Measurements from ENCODE around the gene ACSL1.

The ACSL1 gene

GRCh38 chr4:184807797-184808712 is 17.7 kb downstream of the ACSL1 start:
- Histone ChIP-seq H3K9me3 (replicated peaks; ENCODE audit: low read length) (no peaks in the 10 kb centered on the region), H3K27me3 (ENCODE audit: control insufficient read depth, insufficient read depth, low read length) (no peaks in the 10 kb centered on the region), H3K4me1 (ENCODE audit: control insufficient read depth, insufficient read depth, low read length) (peaks cover 43% of the 10 kb centered on the region), H3K4me2 (ENCODE audit: low read length) (peak overlapping the region; percentile 59), H3K4me3 (ENCODE audit: low read length) (no peak overlapping the region), H3K36me3 (ENCODE audit: insufficient read depth, low read length) (no peaks in the 10 kb centered on the region), H3K9ac (ENCODE audit: low read depth, low read length) (no peak overlapping the region)

- Histone ChIP-seq H3K36me3 (ENCODE audit: insufficient read depth, low read length) (no peaks in the 10 kb centered on the region), H3K4me2 (ENCODE audit: low read length) (no peak overlapping the region), H3K4me3 (ENCODE audit: low read length) (no peak overlapping the region), H3K9me3 (replicated peaks; ENCODE audit: low read length) (no peaks in the 10 kb centered on the region), H3K9ac (ENCODE audit: low read depth, low read length) (no peak overlapping the region), H3K27me3 (ENCODE audit: control insufficient read depth, insufficient read depth, low read length) (no peaks in the 10 kb centered on the region), H3K4me1 (ENCODE audit: control insufficient read depth, insufficient read depth, low read length) (peaks cover 39% of the 10 kb centered on the region)
Measured at GRCh38 chr4:184807256-184807655, 18.5 kb downstream of the ACSL1 start.

GRCh38 chr4:184806711-184807110 is 19.1 kb downstream of the ACSL1 start:
- Histone ChIP-seq H3K9me3 (replicated peaks; ENCODE audit: low read length) (no peaks in the 10 kb centered on the region), H3K4me1 (ENCODE audit: control insufficient read depth, insufficient read depth, low read length) (peaks cover 39% of the 10 kb centered on the region), H3K36me3 (ENCODE audit: insufficient read depth, low read length) (no peaks in the 10 kb centered on the region), H3K27me3 (ENCODE audit: control insufficient read depth, insufficient read depth, low read length) (no peaks in the 10 kb centered on the region), H3K4me2 (ENCODE audit: low read length) (no peak overlapping the region), H3K9ac (ENCODE audit: low read depth, low read length) (no peak overlapping the region), H3K4me3 (ENCODE audit: low read length) (no peak overlapping the region)

- H3K4me2 ChIP-seq (ENCODE audit: low read length): no peak overlapping the region
- peaks cover 44% of the 10 kb centered on the region for H3K4me1 ChIP-seq (ENCODE audit: control insufficient read depth, insufficient read depth, low read length)
- no peaks in the 10 kb centered on the region for H3K27me3 ChIP-seq (ENCODE audit: control insufficient read depth, insufficient read depth, low read length)
- no peak overlapping the region for H3K4me3 ChIP-seq (ENCODE audit: low read length)
- no peaks in the 10 kb centered on the region for H3K36me3 ChIP-seq (ENCODE audit: insufficient read depth, low read length)
- H3K9ac ChIP-seq (ENCODE audit: low read depth, low read length): no peak overlapping the region
- H3K9me3 ChIP-seq (replicated peaks; ENCODE audit: low read length): no peaks in the 10 kb centered on the region
Measured at GRCh38 chr4:184806229-184806550, 19.6 kb downstream of the ACSL1 start.

GRCh38 chr4:184805462-184806228 is 20.1 kb downstream of the ACSL1 start:
- H3K9me3 ChIP-seq (replicated peaks; ENCODE audit: low read length): no peaks in the 10 kb centered on the region
- H3K9ac ChIP-seq (ENCODE audit: low read depth, low read length): no peak overlapping the region
- no peak overlapping the region for H3K4me3 ChIP-seq (ENCODE audit: low read length)
- no peak overlapping the region for H3K4me2 ChIP-seq (ENCODE audit: low read length)
- peaks cover 46% of the 10 kb centered on the region for H3K4me1 ChIP-seq (ENCODE audit: control insufficient read depth, insufficient read depth, low read length)
- H3K36me3 ChIP-seq (ENCODE audit: insufficient read depth, low read length): no peaks in the 10 kb centered on the region
- no peaks in the 10 kb centered on the region for H3K27me3 ChIP-seq (ENCODE audit: control insufficient read depth, insufficient read depth, low read length)

GRCh38 chr4:184804621-184805020 is 21.1 kb downstream of the ACSL1 start:
- no peak overlapping the region for H3K4me3 ChIP-seq (ENCODE audit: low read length)
- no peak overlapping the region for H3K4me2 ChIP-seq (ENCODE audit: low read length)
- H3K9me3 ChIP-seq (replicated peaks; ENCODE audit: low read length): no peaks in the 10 kb centered on the region
- no peaks in the 10 kb centered on the region for H3K36me3 ChIP-seq (ENCODE audit: insufficient read depth, low read length)
- H3K9ac ChIP-seq (ENCODE audit: low read depth, low read length): no peak overlapping the region
- H3K4me1 ChIP-seq (ENCODE audit: control insufficient read depth, insufficient read depth, low read length): peaks cover 46% of the 10 kb centered on the region
- no peaks in the 10 kb centered on the region for H3K27me3 ChIP-seq (ENCODE audit: control insufficient read depth, insufficient read depth, low read length)

- H3K9me3 ChIP-seq (replicated peaks; ENCODE audit: low read length): no peaks in the 10 kb centered on the region
- H3K9ac ChIP-seq (ENCODE audit: low read depth, low read length): no peak overlapping the region
- H3K4me1 ChIP-seq (ENCODE audit: control insufficient read depth, insufficient read depth, low read length): peaks cover 42% of the 10 kb centered on the region
- no peaks in the 10 kb centered on the region for H3K36me3 ChIP-seq (ENCODE audit: insufficient read depth, low read length)
- no peak overlapping the region for H3K4me2 ChIP-seq (ENCODE audit: low read length)
- H3K27me3 ChIP-seq (ENCODE audit: control insufficient read depth, insufficient read depth, low read length): no peaks in the 10 kb centered on the region
- H3K4me3 ChIP-seq (ENCODE audit: low read length): no peak overlapping the region
Measured at GRCh38 chr4:184803874-184804273, 21.9 kb downstream of the ACSL1 start.

GRCh38 chr4:184803133-184803532 is 22.6 kb downstream of the ACSL1 start:
- Histone ChIP-seq H3K27me3 (ENCODE audit: control insufficient read depth, insufficient read depth, low read length) (no peaks in the 10 kb centered on the region), H3K36me3 (ENCODE audit: insufficient read depth, low read length) (peaks cover 4% of the 10 kb centered on the region), H3K4me3 (ENCODE audit: low read length) (no peak overlapping the region), H3K9me3 (replicated peaks; ENCODE audit: low read length) (no peaks in the 10 kb centered on the region), H3K4me1 (ENCODE audit: control insufficient read depth, insufficient read depth, low read length) (peaks cover 35% of the 10 kb centered on the region), H3K9ac (ENCODE audit: low read depth, low read length) (no peak overlapping the region), H3K4me2 (ENCODE audit: low read length) (no peak overlapping the region)

GRCh38 chr4:184802697-184803015 is 23.1 kb downstream of the ACSL1 start:
- H3K9me3 ChIP-seq (replicated peaks; ENCODE audit: low read length): no peaks in the 10 kb centered on the region
- H3K9ac ChIP-seq (ENCODE audit: low read depth, low read length): no peak overlapping the region
- peaks cover 4% of the 10 kb centered on the region for H3K36me3 ChIP-seq (ENCODE audit: insufficient read depth, low read length)
- no peak overlapping the region for H3K4me2 ChIP-seq (ENCODE audit: low read length)
- H3K4me3 ChIP-seq (ENCODE audit: low read length): no peak overlapping the region
- H3K27me3 ChIP-seq (ENCODE audit: control insufficient read depth, insufficient read depth, low read length): no peaks in the 10 kb centered on the region
- H3K4me1 ChIP-seq (ENCODE audit: control insufficient read depth, insufficient read depth, low read length): peaks cover 30% of the 10 kb centered on the region

- no peak overlapping the region for H3K4me3 ChIP-seq (ENCODE audit: low read length)
- no peak overlapping the region for H3K4me2 ChIP-seq (ENCODE audit: low read length)
- no peaks in the 10 kb centered on the region for H3K9me3 ChIP-seq (replicated peaks; ENCODE audit: low read length)
- no peak overlapping the region for H3K9ac ChIP-seq (ENCODE audit: low read depth, low read length)
- no peaks in the 10 kb centered on the region for H3K27me3 ChIP-seq (ENCODE audit: control insufficient read depth, insufficient read depth, low read length)
- peaks cover 4% of the 10 kb centered on the region for H3K36me3 ChIP-seq (ENCODE audit: insufficient read depth, low read length)
- peaks cover 25% of the 10 kb centered on the region for H3K4me1 ChIP-seq (ENCODE audit: control insufficient read depth, insufficient read depth, low read length)
Measured at GRCh38 chr4:184801781-184802696, 23.7 kb downstream of the ACSL1 start.

GRCh38 chr4:184798504-184798903 is 27.3 kb downstream of the ACSL1 start:
- Histone ChIP-seq H3K36me3 (ENCODE audit: insufficient read depth, low read length) (peaks cover 4% of the 10 kb centered on the region), H3K9me3 (replicated peaks; ENCODE audit: low read length) (no peaks in the 10 kb centered on the region), H3K27me3 (ENCODE audit: control insufficient read depth, insufficient read depth, low read length) (no peaks in the 10 kb centered on the region), H3K4me2 (ENCODE audit: low read length) (no peak overlapping the region), H3K9ac (ENCODE audit: low read depth, low read length) (no peak overlapping the region), H3K4me1 (ENCODE audit: control insufficient read depth, insufficient read depth, low read length) (peaks cover 18% of the 10 kb centered on the region), H3K4me3 (ENCODE audit: low read length) (no peak overlapping the region)

Data from skeletal muscle satellite cell (primary cell).